ENCODE results near the gene EXOC2.
A peak's percentile ranks its signal among the peaks of the same experiment; 100 is the strongest.

The EXOC2 gene

GRCh38 chr6:492178-492577, 200.8 kb downstream of the EXOC2 start:
- Histone ChIP-seq H4K91ac (ENCODE audit: low read length) (no peak overlapping the region), H2BK120ac (ENCODE audit: low read depth, low read length) (no peak overlapping the region), H3K4me2 (ENCODE audit: low read length, poor library complexity, severe bottlenecking) (no peak overlapping the region), H2AFZ (ENCODE audit: low read depth, low read length) (no peak overlapping the region), H3K23ac (ENCODE audit: low read length in 2 of 2) (no peak overlapping the region), H3K79me1 (replicated peaks; ENCODE audit: low read length, poor library complexity, severe bottlenecking) (peaks cover 1% of the 10 kb centered on the region), H3K36me3 (ENCODE audit: control insufficient read depth in 1 of 2, insufficient read depth in 2 of 2, low read depth in 1 of 2, low read length in 2 of 2) (peaks cover 16 to 67% of the 10 kb centered on the region in 2 experiments), H3K18ac (ENCODE audit: low read depth in 1 of 2, low read length in 2 of 2) (no peak overlapping the region), H3K9ac (ENCODE audit: low read length) (no peak overlapping the region), H2BK5ac (ENCODE audit: low read depth, low read length, poor library complexity, severe bottlenecking) (no peak overlapping the region), H3K4ac (ENCODE audit: low read depth in 1 of 2, low read length in 2 of 2) (no peak overlapping the region), H3K4me3 (ENCODE audit: insufficient read depth in 1 of 2, low read depth in 1 of 2, low read length in 2 of 2) (no peak overlapping the region), H3K14ac (ENCODE audit: low read length in 2 of 2) (no peak overlapping the region), H2AK5ac (ENCODE audit: low read length, severe bottlenecking) (no peak overlapping the region), H2BK15ac (ENCODE audit: low read depth, poor library complexity, severe bottlenecking) (no peak overlapping the region), H3K4me1 (ENCODE audit: control insufficient read depth, insufficient read depth, low read depth, low read length) (no peaks in the 10 kb centered on the region), H3K27me3 (ENCODE audit: control insufficient read depth in 1 of 2, insufficient read depth in 1 of 2, low read length in 2 of 2) (no peaks in the 10 kb centered on the region), H3K27ac (ENCODE audit: low read length, poor library complexity, severe bottlenecking) (no peak overlapping the region), H4K8ac (ENCODE audit: low read length) (no peak overlapping the region), H2BK12ac (ENCODE audit: low read length in 2 of 2) (no peak overlapping the region), H3K9me3 (ENCODE audit: control insufficient read depth, low read length) (peaks cover 9% of the 10 kb centered on the region)
- no peak for DNase-seq
- 94% methylated on average over 2 of the region's 5 CpGs for WGBS

DNA sequence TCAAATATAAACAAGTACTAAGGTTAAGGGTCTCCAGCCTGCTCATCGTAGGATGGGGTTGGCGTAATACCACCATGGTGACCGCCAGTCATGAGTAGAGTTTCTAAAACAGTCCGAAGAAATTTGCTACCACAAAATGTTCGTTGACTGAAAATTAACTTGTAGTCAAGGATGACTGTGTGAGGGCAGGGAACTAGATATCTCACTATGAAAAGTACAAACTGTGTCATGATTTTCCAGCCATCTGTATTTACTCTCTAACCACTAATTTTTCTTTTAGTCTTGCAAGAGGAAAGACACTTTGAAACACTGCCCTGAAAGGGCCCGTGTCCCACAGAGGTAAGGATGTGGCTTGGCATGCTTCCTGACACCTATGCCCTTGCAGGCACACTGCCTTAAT, 201.7 kb downstream of the EXOC2 start:
- DNase-seq: no peak
- peaks cover 1% of the 10 kb centered on the region for H3K79me1 ChIP-seq (replicated peaks; ENCODE audit: low read length, poor library complexity, severe bottlenecking)
- H3K27me3 ChIP-seq (ENCODE audit: control insufficient read depth in 1 of 2, insufficient read depth in 1 of 2, low read length in 2 of 2): no peaks in the 10 kb centered on the region
- no peak overlapping the region for H2BK5ac ChIP-seq (ENCODE audit: low read depth, low read length, poor library complexity, severe bottlenecking)
- H3K4me1 ChIP-seq (ENCODE audit: control insufficient read depth, insufficient read depth, low read depth, low read length): no peaks in the 10 kb centered on the region
- H2AK5ac ChIP-seq (ENCODE audit: low read length, severe bottlenecking): no peak overlapping the region
- no peak overlapping the region for H3K4ac ChIP-seq (ENCODE audit: low read depth in 1 of 2, low read length in 2 of 2)
- WGBS: 100% methylated on average over 4 of the region's 6 CpGs
- H3K4me3 ChIP-seq (ENCODE audit: insufficient read depth in 1 of 2, low read depth in 1 of 2, low read length in 2 of 2): no peak overlapping the region
- H3K27ac ChIP-seq (ENCODE audit: low read length, poor library complexity, severe bottlenecking): no peak overlapping the region
- H3K14ac ChIP-seq (ENCODE audit: low read length in 2 of 2): no peak overlapping the region
- H3K36me3 ChIP-seq (ENCODE audit: control insufficient read depth in 1 of 2, insufficient read depth in 2 of 2, low read depth in 1 of 2, low read length in 2 of 2): peaks cover 20 to 67% of the 10 kb centered on the region in 2 experiments
- H3K9ac ChIP-seq (ENCODE audit: low read length): no peak overlapping the region
- no peak overlapping the region for H2AFZ ChIP-seq (ENCODE audit: low read depth, low read length)
- H2BK120ac ChIP-seq (ENCODE audit: low read depth, low read length): no peak overlapping the region
- no peak overlapping the region for H2BK12ac ChIP-seq (ENCODE audit: low read length in 2 of 2)
- peaks cover 9% of the 10 kb centered on the region for H3K9me3 ChIP-seq (ENCODE audit: control insufficient read depth, low read length)
- H4K91ac ChIP-seq (ENCODE audit: low read length): no peak overlapping the region
- H3K23ac ChIP-seq (ENCODE audit: low read length in 2 of 2): no peak overlapping the region
- no peak overlapping the region for H3K18ac ChIP-seq (ENCODE audit: low read depth in 1 of 2, low read length in 2 of 2)
- H4K8ac ChIP-seq (ENCODE audit: low read length): no peak overlapping the region
- no peak overlapping the region for H3K4me2 ChIP-seq (ENCODE audit: low read length, poor library complexity, severe bottlenecking)
- no peak overlapping the region for H2BK15ac ChIP-seq (ENCODE audit: low read depth, poor library complexity, severe bottlenecking)

GRCh38 chr6:490251-491037, 202.5 kb downstream of the EXOC2 start:
- Histone ChIP-seq H3K36me3 (ENCODE audit: control insufficient read depth in 1 of 2, insufficient read depth in 2 of 2, low read depth in 1 of 2, low read length in 2 of 2) (peaks cover 24 to 68% of the 10 kb centered on the region in 2 experiments), H3K79me1 (replicated peaks; ENCODE audit: low read length, poor library complexity, severe bottlenecking) (no peaks in the 10 kb centered on the region), H2AK5ac (ENCODE audit: low read length, severe bottlenecking) (no peak overlapping the region), H2BK12ac (ENCODE audit: low read length in 2 of 2) (no peak overlapping the region), H3K9ac (ENCODE audit: low read length) (no peak overlapping the region), H3K4me2 (ENCODE audit: low read length, poor library complexity, severe bottlenecking) (no peak overlapping the region), H2AFZ (ENCODE audit: low read depth, low read length) (no peak overlapping the region), H3K4ac (ENCODE audit: low read depth in 1 of 2, low read length in 2 of 2) (no peak overlapping the region), H2BK120ac (ENCODE audit: low read depth, low read length) (no peak overlapping the region), H3K14ac (ENCODE audit: low read length in 2 of 2) (no peak overlapping the region), H2BK5ac (ENCODE audit: low read depth, low read length, poor library complexity, severe bottlenecking) (no peak overlapping the region), H4K91ac (ENCODE audit: low read length) (no peak overlapping the region), H3K4me1 (ENCODE audit: control insufficient read depth, insufficient read depth, low read depth, low read length) (no peaks in the 10 kb centered on the region), H3K9me3 (ENCODE audit: control insufficient read depth, low read length) (peaks cover 9% of the 10 kb centered on the region), H2BK15ac (ENCODE audit: low read depth, poor library complexity, severe bottlenecking) (no peak overlapping the region), H3K4me3 (ENCODE audit: insufficient read depth in 1 of 2, low read depth in 1 of 2, low read length in 2 of 2) (no peak overlapping the region), H4K8ac (ENCODE audit: low read length) (peak overlapping the region; percentile 23), H3K18ac (ENCODE audit: low read depth in 1 of 2, low read length in 2 of 2) (no peak overlapping the region), H3K23ac (ENCODE audit: low read length in 2 of 2) (no peak overlapping the region), H3K27ac (ENCODE audit: low read length, poor library complexity, severe bottlenecking) (no peak overlapping the region), H3K27me3 (ENCODE audit: control insufficient read depth in 1 of 2, insufficient read depth in 1 of 2, low read length in 2 of 2) (no peaks in the 10 kb centered on the region)
- DNase-seq: no peak
- WGBS: 94% methylated on average over 6 of the region's 6 CpGs

DNA sequence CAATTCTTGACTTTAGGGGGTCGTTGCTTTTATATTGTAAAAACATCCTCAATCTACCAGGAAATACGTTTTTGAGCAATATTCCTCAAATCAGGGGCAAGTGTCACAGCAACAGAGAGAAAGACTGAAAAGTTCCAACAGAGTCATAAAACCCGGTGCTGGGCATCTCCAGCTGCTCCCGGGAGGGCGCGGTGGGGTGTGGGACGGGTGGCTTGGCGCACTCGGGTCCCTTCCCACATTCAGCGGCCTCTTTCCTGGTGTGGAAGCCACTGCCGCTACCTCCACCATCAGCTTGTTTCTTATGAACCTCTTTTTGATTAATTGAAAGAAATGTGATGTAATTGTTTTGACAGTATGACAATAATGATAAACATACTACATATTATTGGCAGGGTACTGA, 203.2 kb downstream of the EXOC2 start:
- Histone ChIP-seq H3K27me3 (ENCODE audit: control insufficient read depth in 1 of 2, insufficient read depth in 1 of 2, low read length in 2 of 2) (no peaks in the 10 kb centered on the region), H3K4me1 (ENCODE audit: control insufficient read depth, insufficient read depth, low read depth, low read length) (no peaks in the 10 kb centered on the region), H2AFZ (ENCODE audit: low read depth, low read length) (no peak overlapping the region), H2BK15ac (ENCODE audit: low read depth, poor library complexity, severe bottlenecking) (no peak overlapping the region), H4K91ac (ENCODE audit: low read length) (no peak overlapping the region), H4K8ac (ENCODE audit: low read length) (no peak overlapping the region), H2BK5ac (ENCODE audit: low read depth, low read length, poor library complexity, severe bottlenecking) (no peak overlapping the region), H3K36me3 (ENCODE audit: control insufficient read depth in 1 of 2, insufficient read depth in 2 of 2, low read depth in 1 of 2, low read length in 2 of 2) (peaks cover 20 to 72% of the 10 kb centered on the region in 2 experiments), H3K79me1 (replicated peaks; ENCODE audit: low read length, poor library complexity, severe bottlenecking) (no peaks in the 10 kb centered on the region), H2BK12ac (ENCODE audit: low read length in 2 of 2) (no peak overlapping the region), H2BK120ac (ENCODE audit: low read depth, low read length) (no peak overlapping the region), H3K4me2 (ENCODE audit: low read length, poor library complexity, severe bottlenecking) (no peak overlapping the region), H3K4ac (ENCODE audit: low read depth in 1 of 2, low read length in 2 of 2) (no peak overlapping the region), H3K27ac (ENCODE audit: low read length, poor library complexity, severe bottlenecking) (no peak overlapping the region), H3K23ac (ENCODE audit: low read length in 2 of 2) (no peak overlapping the region), H3K9me3 (ENCODE audit: control insufficient read depth, low read length) (peaks cover 9% of the 10 kb centered on the region), H3K18ac (ENCODE audit: low read depth in 1 of 2, low read length in 2 of 2) (no peak overlapping the region), H3K9ac (ENCODE audit: low read length) (no peak overlapping the region), H2AK5ac (ENCODE audit: low read length, severe bottlenecking) (no peak overlapping the region), H3K4me3 (ENCODE audit: insufficient read depth in 1 of 2, low read depth in 1 of 2, low read length in 2 of 2) (no peak overlapping the region), H3K14ac (ENCODE audit: low read length in 2 of 2) (no peak overlapping the region)
- WGBS: 96% methylated on average over 9 of the region's 11 CpGs
- DNase-seq: no peak

Data from mesenchymal stem cell (in vitro differentiated cells and primary cell).